HCT116 (cell line): ENCODE results near the gene THBS3. TPM values are rescaled to one million over a fixed set of nuclear protein-coding genes. Genes with fewer than 3 reads are reported as not detected.

Source experiments
- ATAC-seq: fragments of 200-7000 bp; cut with Tn5 transposase; 2 replicates; pipeline ENCODE4 v1.9.1; 2020; ENCODE audit warnings: mild to moderate bottlenecking, moderate library complexity
- BruUV-seq: library from RNA; stranded (reverse); fragments of 400-500 nt; replicated peaks from 2 replicates; lab custom pipeline; 2021; lab: Mats Ljungman, UMichigan
- CTCF ChIA-PET: fragments of 300-600 bp; sonication (Branson Sonifier 250); formaldehyde crosslinking; loops from one replicate; lab custom pipeline; 2021; ENCODE audit warnings: antibody characterized with exemption; lab: Charles Lee
- POLR2A ChIA-PET: fragments of 300-600, 350-600 bp; sonication (Branson Sonifier 250); formaldehyde crosslinking; loops from one replicate; lab custom pipeline; 2021; ENCODE audit warnings: antibody characterized with exemption; lab: Charles Lee
- RAD21 ChIA-PET, 2 experiments: fragments of 300-600 bp; sonication (Branson Sonifier 250); formaldehyde crosslinking; loops; one replicate each; lab custom pipeline; 2023; ENCODE audit warnings: low total read pairs in 2 of 2; ENCODE audit not compliant: uncharacterized antibody in 2 of 2, unreplicated experiment in 2 of 2, low non-redundant PET in 1 of 2; lab: Charles Lee
- DNase-seq: peaks from one replicate; pipeline ENCODE4 v3.0.0-alpha.2; 2010; ENCODE audit warnings: low read depth, low spot score
- H2AFZ ChIP-seq: fragments of 200-600 bp; shearing (Covaris generic), sonication (generic); 2 replicates; pipeline ENCODE4 v1.6.1; 2017; ENCODE audit warnings: low read depth, mixed run types, mixed read lengths, antibody characterized with exemption, low read length; ENCODE audit not compliant: poor library complexity, severe bottlenecking
- H3K27ac ChIP-seq: 2 replicates; pipeline ENCODE4 v1.5.1; 2012; ENCODE audit warnings: low read depth, low read length
- H3K27me3 ChIP-seq: fragments of 200-600 bp; sonication (generic); 2 replicates; pipeline ENCODE4 v1.6.1; 2016; ENCODE audit warnings: mixed run types, low read length, mixed read lengths; ENCODE audit not compliant: insufficient read depth
- H3K36me3 ChIP-seq, 2 experiments: fragments of 200-500 bp in 1 of 2; fragments of 200-600 bp in 1 of 2; sonication (Bioruptor generic) in 1 of 2; sonication (generic) in 1 of 2; 2 replicates each; pipeline versions ENCODE4 v1.5.1 to v1.6.1; 2014 to 2016; ENCODE audit warnings: low read length in 2 of 2, inconsistent platforms in 1 of 2, mixed read lengths in 1 of 2, mixed run types in 1 of 2; ENCODE audit not compliant: insufficient read depth in 2 of 2, control insufficient read depth in 1 of 2
- H3K4me1 ChIP-seq, 2 experiments: fragments of 200-600 bp in 1 of 2; sonication (generic) in 1 of 2; 2 replicates each; pipeline versions ENCODE4 v1.5.1 to v1.6.1; 2012 to 2017; ENCODE audit warnings: low read length in 2 of 2, inconsistent platforms in 1 of 2, mild to moderate bottlenecking in 1 of 2, mixed read lengths in 1 of 2, mixed run types in 1 of 2, moderate library complexity in 1 of 2; ENCODE audit not compliant: insufficient read depth in 2 of 2, control insufficient read depth in 1 of 2
- H3K4me2 ChIP-seq: fragments of 200-600 bp; sonication (generic); 2 replicates; pipeline ENCODE4 v1.6.1; 2017; ENCODE audit warnings: mixed run types, low read length, mixed read lengths
- H3K4me3 ChIP-seq, 2 experiments: fragments of 200-600 bp in 1 of 2; sonication (generic) in 1 of 2; replicated peaks in 1 of 2; 2 replicates each; pipeline ENCODE4 v1.5.1; 2011 to 2016; ENCODE audit warnings: low read length in 2 of 2, control low read depth in 1 of 2, low read depth in 1 of 2, mild to moderate bottlenecking in 1 of 2, mixed read lengths in 1 of 2, mixed run types in 1 of 2
- H3K79me2 ChIP-seq: fragments of 200-600 bp; sonication (generic); 2 replicates; pipeline ENCODE4 v1.6.1; 2017; ENCODE audit warnings: mild to moderate bottlenecking, mixed run types, low read length, moderate library complexity, mixed read lengths; ENCODE audit not compliant: insufficient read depth
- H3K9ac ChIP-seq: fragments of 200-600 bp; sonication (generic); 2 replicates; pipeline ENCODE4 v1.6.1; 2016; ENCODE audit warnings: low read length, mixed read lengths
- H3K9me2 ChIP-seq: fragments of 200-600 bp; sonication (generic), shearing (Covaris generic); 2 replicates; pipeline ENCODE4 v1.6.1; 2017; ENCODE audit warnings: mixed run types, mild to moderate bottlenecking, moderate library complexity; ENCODE audit not compliant: insufficient read depth
- H3K9me3 ChIP-seq, 2 experiments: fragments of 200-500 bp in 1 of 2; fragments of 200-600 bp in 1 of 2; sonication (Bioruptor generic) in 1 of 2; sonication (generic) in 1 of 2; 2 replicates each; pipeline ENCODE4 v1.6.1; 2014 to 2017; ENCODE audit warnings: low read length in 2 of 2, mixed read lengths in 2 of 2, inconsistent platforms in 1 of 2, low read depth in 1 of 2, mild to moderate bottlenecking in 1 of 2, mixed run types in 1 of 2, moderate library complexity in 1 of 2; ENCODE audit not compliant: control insufficient read depth in 1 of 2, insufficient read depth in 1 of 2
- H4K20me1 ChIP-seq: fragments of 200-600 bp; sonication (generic), shearing (Covaris generic); 2 replicates; pipeline ENCODE4 v1.6.1; 2017; ENCODE audit warnings: mixed run types, mild to moderate bottlenecking, moderate library complexity; ENCODE audit not compliant: insufficient read depth
- CEBPB ChIP-seq: IDR thresholded peaks from 2 replicates; pipeline ENCODE4 v1.6.1; 2012; ENCODE audit warnings: low read depth
- ELF1 ChIP-seq: IDR thresholded peaks from 2 replicates; pipeline ENCODE4 v1.6.1; 2012; ENCODE audit warnings: low read depth, borderline replicate concordance
- FOSL1 ChIP-seq: IDR thresholded peaks from 2 replicates; pipeline ENCODE4 v1.6.1; 2012; ENCODE audit warnings: low read depth
- JUND ChIP-seq: IDR thresholded peaks from 2 replicates; pipeline ENCODE4 v1.6.1; 2012
- MAX ChIP-seq: IDR thresholded peaks from 2 replicates; pipeline ENCODE4 v1.6.1; 2012
- POLR2A ChIP-seq: IDR thresholded peaks from 2 replicates; pipeline ENCODE4 v1.7.0; 2011; ENCODE audit warnings: borderline replicate concordance; ENCODE audit not compliant: insufficient read depth, insufficient read length; ENCODE audit errors: extremely low read depth
- POLR2AphosphoS5 ChIP-seq: IDR thresholded peaks from 2 replicates; pipeline ENCODE4 v1.6.1; 2011; ENCODE audit warnings: mild to moderate bottlenecking, low read depth, low read length, moderate library complexity
- RAD21 ChIP-seq: IDR thresholded peaks from 2 replicates; pipeline ENCODE4 v1.6.1; 2012; ENCODE audit warnings: low read depth, mild to moderate bottlenecking
- REST ChIP-seq: IDR thresholded peaks from 2 replicates; pipeline ENCODE4 v1.6.1; 2012; ENCODE audit warnings: low read depth
- SIN3A ChIP-seq: IDR thresholded peaks from 2 replicates; pipeline ENCODE4 v1.6.1; 2012; ENCODE audit warnings: low read depth
- SP1 ChIP-seq: IDR thresholded peaks from 2 replicates; pipeline ENCODE4 v1.6.1; 2012; ENCODE audit warnings: low read depth
- TCF7L2 ChIP-seq: IDR thresholded peaks from 2 replicates; pipeline ENCODE4 v1.7.0; 2011; ENCODE audit warnings: borderline replicate concordance, inconsistent platforms; ENCODE audit not compliant: insufficient read depth, insufficient read length; ENCODE audit errors: extremely low read depth
- ZBTB33 ChIP-seq: IDR thresholded peaks from 2 replicates; pipeline ENCODE4 v1.6.1; 2011; ENCODE audit warnings: mild to moderate bottlenecking, low read length, moderate library complexity; ENCODE audit not compliant: insufficient replicate concordance; ENCODE audit errors: extremely low read depth
- ZFX ChIP-seq: fragments of 450-650 bp; IDR thresholded peaks from 2 replicates; pipeline ENCODE4 v1.6.1; 2017
- ZNF274 ChIP-seq: fragments of 200-500 bp; sonication (Bioruptor generic); IDR thresholded peaks from 2 replicates; pipeline ENCODE4 v1.6.1; 2014; ENCODE audit warnings: mild to moderate bottlenecking, low read depth, low read length, inconsistent platforms
- intact Hi-C: fragments of 100-400 bp; cut with micrococcal nuclease; formaldehyde crosslinking; loops from 2 replicates; pipeline ENCODE4 v1.10.0; 2022
- total RNA-seq: library from RNA; stranded (reverse); gene quantifications from one replicate; pipeline ENCODE4 v1.2.1, GENCODE V29; 2021; ENCODE audit not compliant: unreplicated experiment
- TF ChIP-seq, protein P1 (sequence below): IDR thresholded peaks from 2 replicates; pipeline ENCODE4 v1.6.1; 2012
- TF ChIP-seq, protein P2 (sequence below), 3 experiments: fragments of 200-600 bp in 1 of 3; sonication (generic) in 1 of 3; IDR thresholded peaks in 2 of 3; conservative IDR thresholded peaks in 1 of 3; 2 replicates each; pipeline ENCODE4 v1.5.1; 2012 to 2017; ENCODE audit warnings: low read depth in 2 of 3, low read length in 2 of 3, antibody characterized with exemption in 1 of 3, borderline replicate concordance in 1 of 3, control low read depth in 1 of 3, mild to moderate bottlenecking in 1 of 3, mixed read lengths in 1 of 3, mixed run types in 1 of 3, moderate library complexity in 1 of 3; ENCODE audit not compliant: insufficient read depth in 1 of 3

The THBS3 gene
- total RNA-seq, 1 experiment from 2014 or later = 15.9 TPM

DNA sequence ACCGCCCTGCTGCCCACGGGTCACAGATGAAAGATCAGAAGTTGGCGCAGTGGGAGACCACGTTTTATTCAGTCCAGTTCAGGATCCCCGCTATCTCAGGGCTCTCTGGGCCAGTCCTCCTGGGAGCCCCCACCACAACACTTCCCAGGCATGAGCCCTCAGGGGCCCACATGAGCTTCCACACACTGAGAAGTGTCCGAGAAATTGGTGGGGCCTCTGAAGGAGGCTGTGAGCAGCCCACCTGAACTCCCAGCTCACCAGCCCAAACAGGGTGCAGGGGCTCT is 22.0 kb downstream of the THBS3 start:
- H3K36me3 ChIP-seq = no peaks in the 10 kb centered on the region
- no peak overlapping the region for H3K4me2 ChIP-seq
- H3K27me3 ChIP-seq = no peaks in the 10 kb centered on the region
- no peaks in the 10 kb centered on the region for H4K20me1 ChIP-seq
- DNase-seq (no peak), ATAC-seq (no peak)
- no peak for TF ChIP-seq REST
- no peak for TF ChIP-seq CEBPB
- TF ChIP-seq ELF1 = no peak
- TF ChIP-seq RAD21 = no peak
- no peak for TF ChIP-seq TCF7L2
- TF ChIP-seq MAX = no peak
- TF ChIP-seq SP1 = no peak
- no peak for TF ChIP-seq ZFX
- TF ChIP-seq, protein P1, sequence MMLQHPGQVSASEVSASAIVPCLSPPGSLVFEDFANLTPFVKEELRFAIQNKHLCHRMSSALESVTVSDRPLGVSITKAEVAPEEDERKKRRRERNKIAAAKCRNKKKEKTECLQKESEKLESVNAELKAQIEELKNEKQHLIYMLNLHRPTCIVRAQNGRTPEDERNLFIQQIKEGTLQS = no peak
- no peak for TF ChIP-seq ZNF274
- TF ChIP-seq, protein P2, sequence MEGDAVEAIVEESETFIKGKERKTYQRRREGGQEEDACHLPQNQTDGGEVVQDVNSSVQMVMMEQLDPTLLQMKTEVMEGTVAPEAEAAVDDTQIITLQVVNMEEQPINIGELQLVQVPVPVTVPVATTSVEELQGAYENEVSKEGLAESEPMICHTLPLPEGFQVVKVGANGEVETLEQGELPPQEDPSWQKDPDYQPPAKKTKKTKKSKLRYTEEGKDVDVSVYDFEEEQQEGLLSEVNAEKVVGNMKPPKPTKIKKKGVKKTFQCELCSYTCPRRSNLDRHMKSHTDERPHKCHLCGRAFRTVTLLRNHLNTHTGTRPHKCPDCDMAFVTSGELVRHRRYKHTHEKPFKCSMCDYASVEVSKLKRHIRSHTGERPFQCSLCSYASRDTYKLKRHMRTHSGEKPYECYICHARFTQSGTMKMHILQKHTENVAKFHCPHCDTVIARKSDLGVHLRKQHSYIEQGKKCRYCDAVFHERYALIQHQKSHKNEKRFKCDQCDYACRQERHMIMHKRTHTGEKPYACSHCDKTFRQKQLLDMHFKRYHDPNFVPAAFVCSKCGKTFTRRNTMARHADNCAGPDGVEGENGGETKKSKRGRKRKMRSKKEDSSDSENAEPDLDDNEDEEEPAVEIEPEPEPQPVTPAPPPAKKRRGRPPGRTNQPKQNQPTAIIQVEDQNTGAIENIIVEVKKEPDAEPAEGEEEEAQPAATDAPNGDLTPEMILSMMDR (IDR thresholded peaks at IDR 0.05 in 2 of 3, conservative IDR thresholded peaks at IDR 0.05 in 1 of 3; ENCODE audit: borderline replicate concordance in 1 of 3, insufficient read depth in 1 of 3, low read depth in 2 of 3, low read length in 2 of 3) = no peak
- no peak for TF ChIP-seq SIN3A
- TF ChIP-seq POLR2A = no peak
- no peak for TF ChIP-seq FOSL1
- TF ChIP-seq JUND = no peak
- no peak for TF ChIP-seq POLR2AphosphoS5
- TF ChIP-seq ZBTB33 = no peak
- ChIA-PET RAD21 (no interaction called here), CTCF (interaction anchor here (2.4 kb wide), 1 partner anchor 13 kb away, joined by 9 read pairs; the partner anchor contains the start of gene KRTCAP2), POLR2A (interaction anchor here (2.6 kb wide), 1 partner anchor 8 kb away, joined by 11 read pairs; no protein-coding TSS in a partner anchor)
- H3K27ac ChIP-seq = no peak overlapping the region
- BruUV-seq = no TSS peak
- H3K79me2 ChIP-seq = no peaks in the 10 kb centered on the region
- no peak overlapping the region for H2AFZ ChIP-seq
- no peaks in the 10 kb centered on the region for H3K9me3 ChIP-seq
- no peak overlapping the region for H3K9ac ChIP-seq
- intact Hi-C loops = no loop called here
- no peaks in the 10 kb centered on the region; a peak in 2 of 4 replicates for H3K4me1 ChIP-seq
- no peaks in the 10 kb centered on the region for H3K9me2 ChIP-seq
- no peak overlapping the region for H3K4me3 ChIP-seq
